GM19099 (cell line): ENCODE measurements around the gene UBE2D3.

ENCODE experiments used
- POLR2A ChIP-seq: IDR thresholded peaks from 3 replicates; pipeline ENCODE4 v1.6.1; 2011; ENCODE audit warnings: low read depth; ENCODE audit not compliant: insufficient read length; ENCODE audit errors: extremely low read depth

UBE2D3 gene

DNA sequence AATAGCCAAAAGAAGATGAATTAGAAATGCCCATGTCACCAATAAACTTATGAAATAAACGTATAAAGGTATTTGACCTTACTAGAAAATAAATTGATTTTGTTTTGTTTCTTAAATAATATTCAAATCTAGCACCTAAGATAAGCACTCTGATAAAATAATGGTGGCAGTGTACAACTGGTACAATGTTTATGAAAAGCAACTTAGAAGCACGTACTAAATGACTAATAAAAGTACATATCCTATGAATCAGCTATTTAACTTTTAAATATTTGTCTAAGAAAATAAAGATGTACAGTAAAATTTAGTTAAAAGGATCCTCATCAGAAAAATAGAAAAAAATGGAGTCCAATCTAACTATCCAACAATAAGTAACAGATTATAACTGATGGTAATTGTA is 73.3 kb downstream of the UBE2D3 start:
- TF ChIP-seq POLR2A = no peak

DNA sequence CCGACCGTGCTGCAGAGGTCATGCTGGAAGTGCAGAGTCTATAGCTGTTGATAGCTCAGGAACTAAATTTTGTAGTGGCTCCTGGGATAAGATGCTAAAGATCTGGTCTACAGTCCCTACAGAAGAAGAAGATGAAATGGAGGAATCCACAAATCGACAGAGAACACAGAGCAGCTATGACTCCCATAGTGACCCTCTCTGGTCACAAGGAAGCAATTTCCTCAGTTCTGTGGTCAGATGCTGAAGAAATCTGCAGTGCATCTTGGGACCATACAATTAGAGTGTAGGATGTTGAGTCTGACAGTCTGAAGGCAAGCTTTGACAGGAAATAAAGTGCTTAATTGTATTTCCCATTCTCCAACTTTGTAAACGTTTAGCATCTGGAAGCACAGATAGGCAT is 75.4 kb downstream of the UBE2D3 start:
- no peak for TF ChIP-seq POLR2A
